HG02943 (cell line): ENCODE data around the gene ARRB1.
"Not testable (repeated sequence)": the region's sequence is repeated elsewhere in the genome, so short reads cannot be mapped to it uniquely, and the experiment has no call there.

Source experiments
- ATAC-seq: cut with Tn5 transposase; IDR thresholded peaks from one replicate; pipeline ENCODE4 v1.9.1; 2021; ENCODE audit warnings: mild to moderate bottlenecking, low read depth, moderate library complexity; ENCODE audit not compliant: unreplicated experiment

The ARRB1 gene

DNA sequence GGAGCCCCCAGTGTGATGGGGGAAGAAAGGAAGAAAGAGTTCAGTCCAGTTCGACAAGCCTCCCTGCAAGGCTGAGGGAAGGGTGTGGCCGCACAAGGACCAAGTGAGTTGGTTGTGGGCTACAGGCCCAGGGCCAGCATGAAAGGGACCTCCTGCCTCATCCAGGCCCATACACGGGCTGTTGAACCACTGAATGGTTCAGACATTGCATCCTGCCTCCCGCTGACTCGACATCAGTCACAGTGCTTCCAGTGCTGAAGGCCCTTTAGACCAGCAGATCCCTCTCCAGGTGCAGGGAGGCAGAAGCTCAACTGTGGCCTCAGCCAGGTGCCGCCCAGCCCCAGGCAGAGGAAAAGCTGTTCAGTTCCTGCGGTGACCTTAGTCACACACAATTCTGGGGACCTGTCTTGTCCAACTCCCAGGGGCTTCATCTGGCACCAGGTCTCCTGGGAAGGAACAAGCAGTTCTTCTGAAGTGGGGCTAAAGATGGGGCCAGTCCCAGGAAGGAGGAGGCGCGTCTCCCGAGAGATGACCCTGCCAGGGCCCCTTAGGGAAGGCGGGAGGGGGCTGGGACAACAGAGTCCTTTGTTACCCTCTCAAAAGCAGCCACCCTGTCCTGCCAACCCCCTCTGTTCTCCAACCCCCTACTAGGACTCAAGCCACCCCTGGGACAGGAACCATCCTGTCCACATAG is 6.6 kb downstream of the ARRB1 start:
- ATAC-seq, result no peak

DNA sequence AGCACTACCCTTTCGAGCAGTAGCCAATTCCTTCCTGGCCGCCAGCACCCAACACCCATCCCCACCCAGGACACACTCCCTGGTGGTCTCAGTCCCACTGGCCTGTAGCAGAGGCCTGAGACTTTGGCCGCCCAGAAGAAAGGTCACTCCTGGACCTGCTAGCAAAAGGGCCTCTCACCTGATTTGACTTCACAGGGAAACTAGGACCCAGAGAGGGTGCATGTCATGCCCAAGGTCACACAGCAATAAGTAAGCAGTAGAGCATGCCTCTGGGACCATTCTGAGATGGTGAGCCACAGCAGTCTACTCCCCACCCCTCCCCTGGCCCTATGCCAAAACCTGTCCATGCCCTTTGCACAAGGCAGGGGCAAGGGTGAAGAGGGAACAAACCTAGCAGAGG is 7.3 kb downstream of the ARRB1 start:
- no peak for ATAC-seq

DNA sequence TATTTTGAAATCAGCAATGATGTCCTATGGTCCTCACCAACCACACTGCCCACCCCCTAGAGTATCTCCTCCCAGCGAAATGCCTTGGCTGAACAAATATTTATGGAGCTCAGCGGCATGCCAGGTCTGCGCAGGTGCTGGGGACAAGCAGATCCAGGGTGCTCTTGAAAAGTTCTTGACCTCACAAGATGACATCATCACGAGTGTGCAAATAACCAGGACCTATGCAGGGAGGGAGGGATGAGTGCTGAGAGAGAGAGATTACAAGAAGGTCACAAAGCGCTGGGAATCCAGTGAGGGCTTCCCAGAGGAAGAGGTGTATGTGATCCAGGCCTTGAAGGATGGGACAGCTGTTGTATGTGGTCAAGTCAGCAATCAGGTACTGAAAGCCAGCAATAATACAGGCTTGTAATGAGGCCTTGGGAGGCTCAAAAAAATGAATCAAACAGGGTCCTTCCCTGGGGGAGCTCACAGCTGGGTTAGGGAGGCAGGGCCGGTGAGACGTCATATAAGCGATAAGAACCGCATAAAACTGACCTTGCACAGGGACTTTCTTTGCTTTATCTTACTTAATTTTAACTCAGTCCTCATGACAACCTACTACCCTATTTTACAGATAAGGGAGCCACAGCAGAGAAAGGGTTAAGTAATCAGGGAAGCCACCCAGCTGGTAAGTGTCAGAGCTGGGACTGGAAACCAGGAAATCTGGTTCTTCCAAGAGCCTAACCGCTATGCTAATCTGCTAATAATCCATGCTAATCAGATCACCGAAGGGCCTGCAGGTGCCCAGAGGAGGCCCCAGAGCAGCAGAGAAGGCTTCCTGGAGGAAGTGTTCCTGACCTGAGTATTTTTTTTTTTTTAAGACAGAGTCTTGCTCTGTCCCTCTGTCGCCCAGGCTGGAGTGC is 8.2 kb downstream of the ARRB1 start:
- no peak for ATAC-seq

DNA sequence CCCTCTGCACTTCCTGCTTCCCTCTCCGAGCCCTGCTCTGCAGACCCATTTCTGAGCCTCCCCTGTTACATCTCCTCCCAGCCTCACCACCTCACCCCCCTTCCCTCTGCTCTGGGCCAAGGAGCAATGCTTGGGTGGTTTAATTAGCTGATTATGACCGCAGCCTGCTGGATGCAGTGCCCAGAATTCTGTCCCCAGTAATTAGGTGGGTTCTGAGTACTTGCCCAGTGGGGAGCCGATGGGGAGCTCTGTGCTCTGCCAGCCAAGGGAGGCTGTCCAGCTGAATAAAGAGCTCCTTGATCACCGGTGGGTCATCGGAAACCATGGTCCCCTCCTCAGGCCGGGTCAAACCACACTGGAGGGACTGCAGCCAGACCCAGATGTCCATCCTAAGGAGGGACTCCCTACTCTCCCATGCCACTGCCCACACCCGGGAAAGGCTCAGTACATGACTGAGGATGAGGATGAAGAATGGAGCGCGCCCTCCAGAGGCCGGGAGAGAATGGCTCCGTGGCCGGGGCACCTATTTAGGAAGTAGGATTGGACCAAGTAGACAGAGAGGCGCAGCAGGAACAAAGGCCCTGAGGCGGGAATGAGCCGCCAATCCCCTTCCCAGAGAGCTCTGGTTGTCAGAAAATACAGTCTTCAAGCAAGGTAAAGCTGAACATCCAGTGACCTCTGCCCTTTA is 9.1 kb downstream of the ARRB1 start:
- no peak for ATAC-seq

DNA sequence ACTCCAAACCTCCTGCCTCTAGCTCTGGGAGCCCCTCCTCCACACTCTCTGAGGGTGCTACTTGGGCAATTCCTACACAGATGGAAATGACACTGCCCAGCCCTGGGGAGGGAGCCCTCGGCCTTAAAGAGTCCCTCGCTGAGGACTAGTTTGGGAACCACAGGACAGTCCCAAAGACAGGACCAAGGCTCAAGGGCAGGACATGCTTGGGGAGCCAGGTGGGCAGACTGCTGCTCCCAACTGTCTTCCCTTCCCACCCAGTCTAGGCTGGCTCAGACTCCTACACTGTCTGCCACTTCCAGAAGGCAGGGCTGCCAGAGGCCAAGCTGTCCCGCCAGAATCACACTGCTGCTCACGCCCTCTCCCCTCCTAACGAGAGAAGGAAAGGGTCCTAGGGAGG is 9.8 kb downstream of the ARRB1 start:
- no peak for ATAC-seq

DNA sequence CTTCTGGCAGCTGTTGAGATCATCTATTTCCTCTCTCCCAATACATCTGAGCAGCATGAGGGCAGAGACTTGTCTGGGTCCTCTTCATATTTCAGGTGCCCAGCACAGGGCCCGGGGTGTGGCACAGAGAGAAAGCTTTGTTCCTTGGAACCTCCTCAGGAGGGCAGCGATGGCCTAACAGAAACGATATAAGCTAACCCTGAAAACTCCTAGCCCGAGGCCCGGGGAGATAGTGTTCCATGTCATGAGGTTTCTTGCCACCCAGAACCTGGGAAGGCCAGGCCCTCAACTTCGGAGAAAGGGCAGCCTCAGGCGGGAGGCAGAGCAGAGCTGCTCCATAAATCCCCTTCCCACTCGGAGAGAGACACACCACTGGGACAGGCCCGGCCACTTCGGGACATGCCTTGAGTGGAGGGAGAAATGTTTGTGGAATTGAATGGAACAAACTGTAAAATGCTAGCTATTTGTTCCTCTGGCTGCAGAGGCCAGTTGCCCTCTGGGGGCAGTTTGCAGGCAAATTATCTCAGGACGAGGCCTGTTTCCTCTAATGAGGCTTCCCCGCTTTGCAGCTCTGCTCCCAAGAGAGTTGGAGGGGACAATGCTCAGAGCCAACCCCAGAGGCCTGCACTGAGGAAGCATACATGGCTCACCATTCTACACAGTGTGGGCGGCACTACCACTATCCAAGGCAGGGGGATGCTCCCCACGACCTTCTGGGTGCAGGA is 11.6 kb downstream of the ARRB1 start:
- ATAC-seq, result no peak

DNA sequence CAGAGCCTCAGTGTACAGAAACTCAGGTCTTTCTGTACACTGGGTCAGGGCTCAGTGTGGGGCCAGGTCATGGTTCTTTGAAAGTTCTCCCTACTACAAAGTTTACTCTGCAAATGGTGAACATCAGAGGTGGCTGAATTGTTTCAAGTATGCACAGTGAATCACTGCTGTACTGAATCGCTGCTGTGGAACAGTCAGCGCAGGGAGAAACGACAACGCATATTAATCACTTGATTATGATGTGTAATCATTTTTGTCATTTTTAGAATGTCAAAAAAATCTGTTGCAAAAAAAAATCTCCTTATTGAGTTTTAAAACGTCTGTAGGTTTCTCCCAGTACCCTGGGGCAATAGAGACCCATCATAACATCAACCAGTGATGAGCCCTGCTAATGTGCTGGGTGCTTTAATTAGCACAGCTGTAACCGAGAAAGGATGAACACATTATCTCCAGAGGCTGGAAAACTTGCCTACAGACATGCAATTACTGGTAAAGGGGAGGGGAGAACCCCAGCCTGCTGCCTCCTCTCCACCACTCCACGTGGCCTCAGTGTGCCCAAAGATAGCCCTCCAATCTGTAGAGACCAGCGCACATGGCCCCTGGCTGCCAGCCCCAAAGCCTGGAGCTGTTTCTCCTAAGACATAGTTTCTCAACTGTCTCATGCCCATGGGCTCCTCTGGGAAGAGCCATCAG is 12.8 kb downstream of the ARRB1 start:
- no peak for ATAC-seq

DNA sequence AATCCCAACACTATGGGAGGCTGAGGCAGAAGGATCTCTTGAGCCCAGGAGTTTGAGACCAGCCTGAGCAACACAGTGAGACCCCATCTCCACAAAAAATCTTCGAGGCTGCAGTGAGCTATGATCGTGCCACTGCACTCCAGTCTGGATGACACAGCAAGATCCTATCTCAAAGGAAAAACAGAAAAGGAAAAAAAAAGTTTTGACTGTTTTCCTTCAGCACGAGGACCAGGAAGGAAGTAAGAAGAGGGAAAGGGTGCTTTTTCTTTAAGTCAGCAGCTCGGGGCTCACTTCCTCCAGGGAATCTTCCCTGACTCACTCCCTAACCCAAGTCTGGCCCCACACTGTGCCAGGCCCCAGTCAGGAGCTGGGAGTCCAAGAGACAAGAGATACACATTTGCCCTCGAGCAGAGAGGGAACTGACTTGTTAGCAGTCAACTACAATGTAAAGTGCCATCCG is 14.2 kb downstream of the ARRB1 start:
- ATAC-seq, result no peak

DNA sequence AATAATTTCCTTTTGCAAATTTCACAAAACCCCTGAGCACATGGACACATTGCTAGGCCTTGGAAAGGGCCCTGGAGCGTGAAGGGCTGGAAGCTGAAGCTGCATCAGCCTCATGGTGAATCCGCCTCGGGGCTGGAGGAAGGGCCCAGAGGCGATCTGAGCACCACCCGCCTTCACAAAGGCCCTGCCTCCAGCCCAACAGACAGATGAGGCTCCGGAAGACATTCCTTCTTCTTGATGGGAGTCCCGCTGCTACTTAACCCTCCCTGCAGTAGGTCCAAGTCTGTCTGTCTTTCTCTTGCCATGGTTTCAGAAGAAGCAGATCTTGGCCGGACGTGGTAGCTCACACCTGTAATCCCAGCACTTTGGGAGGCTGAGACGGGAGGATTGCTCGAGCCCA is 16.5 kb downstream of the ARRB1 start:
- ATAC-seq, result no peak

DNA sequence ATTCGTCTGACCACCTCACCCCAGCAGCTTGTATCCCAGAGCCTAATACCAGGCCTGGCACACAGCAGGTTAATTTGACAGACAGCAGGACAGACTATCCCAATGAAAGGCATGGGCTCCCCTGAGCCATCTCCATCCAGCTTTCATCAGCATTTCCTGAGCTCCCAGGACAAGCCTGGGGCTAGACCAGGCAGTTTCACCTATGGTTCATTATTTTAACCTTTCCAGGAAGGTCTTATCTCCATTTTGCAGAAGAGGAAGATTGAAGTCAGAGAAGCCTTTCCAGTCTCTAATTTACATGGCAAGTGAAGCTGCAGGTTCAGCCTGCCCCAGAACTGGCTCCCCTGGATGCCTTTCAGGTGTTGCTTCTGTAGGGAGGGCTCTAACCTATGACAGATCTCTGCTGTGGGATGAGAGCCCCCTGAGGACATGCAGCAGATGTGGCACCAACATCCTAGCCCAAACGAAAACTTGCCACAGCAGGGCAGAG is 17.0 kb downstream of the ARRB1 start:
- ATAC-seq, result no peak

DNA sequence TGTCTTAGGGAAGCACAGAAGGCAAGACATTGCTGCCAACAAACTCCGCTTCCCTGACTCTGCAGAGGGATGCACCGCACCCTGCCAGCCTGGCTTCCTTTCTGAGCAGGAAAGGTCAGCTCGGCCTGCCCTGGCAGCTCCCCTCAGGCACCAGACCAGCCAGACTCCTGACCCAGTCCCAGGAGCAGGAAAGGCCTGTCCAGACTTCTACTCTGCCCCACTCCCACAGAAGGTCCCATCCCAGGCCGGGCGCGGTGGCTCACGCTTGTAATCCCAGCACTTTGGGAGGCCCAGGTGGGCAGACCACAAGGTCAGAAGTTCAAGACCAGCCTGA is 17.7 kb downstream of the ARRB1 start:
- no peak for ATAC-seq

DNA sequence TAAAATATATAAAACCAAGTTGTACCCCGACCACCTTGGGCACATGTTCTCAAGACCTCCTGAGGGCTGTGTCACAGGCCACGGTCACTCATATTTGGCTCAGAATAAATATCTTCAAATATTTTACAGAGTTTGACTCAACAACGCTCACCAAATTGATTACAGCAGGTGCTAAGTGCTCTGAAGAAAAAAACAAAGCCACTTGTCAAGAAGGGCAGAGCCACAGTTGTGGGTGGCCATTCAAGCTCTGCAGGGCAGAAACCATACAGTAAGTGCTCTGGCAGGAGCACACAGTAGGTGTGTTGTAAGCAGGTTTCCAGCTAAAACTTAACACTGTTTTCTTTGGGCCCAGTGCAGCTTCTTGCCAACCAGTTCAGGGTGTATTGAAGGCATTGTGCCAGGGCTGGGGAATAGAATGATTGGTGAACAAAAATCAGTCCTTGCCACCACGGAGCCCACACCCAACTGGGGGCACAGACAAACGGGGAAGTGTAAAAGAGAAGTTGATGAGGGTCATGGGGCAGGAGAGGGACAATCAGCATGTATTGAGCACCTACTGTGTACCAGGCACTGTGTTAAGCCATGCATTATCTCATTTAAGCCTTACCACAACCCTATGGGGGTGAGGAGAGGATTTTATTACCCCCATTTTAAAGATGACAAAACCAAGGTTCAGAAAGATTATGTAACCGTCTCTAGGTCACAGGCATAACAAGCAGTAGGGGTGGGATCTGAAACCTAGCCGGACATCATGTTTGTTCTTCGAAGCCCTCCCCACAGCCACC is 18.2 kb downstream of the ARRB1 start:
- no peak for ATAC-seq

DNA sequence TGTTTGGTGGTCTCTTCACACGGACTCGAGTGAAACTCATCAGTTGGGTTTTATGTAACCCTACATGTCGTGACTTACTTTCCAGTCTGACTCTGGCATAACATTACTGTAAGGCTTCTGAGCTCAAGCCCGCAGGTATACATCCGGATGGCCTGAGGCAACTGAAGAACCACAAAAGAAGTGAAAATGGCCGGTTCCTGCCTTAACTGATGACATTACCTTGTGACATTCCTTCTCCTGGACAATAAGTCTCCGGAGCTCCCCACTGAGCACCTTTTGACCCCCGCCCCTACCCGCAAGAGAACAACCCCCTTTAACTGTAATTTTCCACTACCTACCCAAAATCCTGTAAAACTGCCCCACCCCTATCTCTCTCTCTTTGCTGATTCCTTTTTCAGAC is 19.7 kb downstream of the ARRB1 start:
- not testable (repeated sequence) for ATAC-seq

DNA sequence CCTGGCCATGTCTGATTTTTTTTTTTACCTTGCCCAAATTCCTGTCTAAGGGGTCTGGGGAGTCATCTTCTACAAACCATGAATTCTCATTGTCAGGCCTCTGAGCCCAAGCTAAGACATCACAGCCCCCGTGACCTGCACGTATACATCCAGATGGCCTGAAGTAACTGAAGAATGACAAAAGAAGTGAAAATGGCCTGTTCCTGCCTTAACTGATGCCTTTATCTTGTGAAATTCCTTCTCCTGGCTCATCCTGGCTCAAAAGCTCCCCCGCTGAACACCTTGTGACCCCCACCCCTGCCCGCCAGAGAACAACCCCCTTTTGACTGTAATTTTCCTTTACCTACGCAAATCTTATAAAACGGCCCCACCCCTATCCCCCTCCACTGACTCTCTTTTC is 20.2 kb downstream of the ARRB1 start:
- not testable (repeated sequence) for ATAC-seq

DNA sequence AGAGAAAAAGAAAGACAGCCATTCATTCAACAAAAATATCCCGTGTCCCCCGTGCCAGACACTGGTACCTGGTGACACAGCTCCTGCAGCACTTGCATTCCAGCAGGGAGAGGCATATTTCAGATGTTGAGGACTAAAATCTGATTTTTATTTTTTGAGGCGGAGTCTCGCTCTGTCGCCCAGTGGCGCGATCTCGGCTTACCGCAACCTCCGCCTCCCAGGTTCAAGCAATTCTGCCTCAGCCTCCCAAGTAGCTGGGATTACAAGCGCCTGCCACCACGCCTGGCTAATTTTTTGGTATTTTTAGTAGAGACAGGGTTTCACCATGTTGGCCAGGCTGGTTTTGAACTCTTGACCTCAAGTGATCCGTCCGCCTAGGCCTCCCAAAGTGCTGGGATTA is 20.6 kb downstream of the ARRB1 start:
- ATAC-seq, result not testable (repeated sequence)

DNA sequence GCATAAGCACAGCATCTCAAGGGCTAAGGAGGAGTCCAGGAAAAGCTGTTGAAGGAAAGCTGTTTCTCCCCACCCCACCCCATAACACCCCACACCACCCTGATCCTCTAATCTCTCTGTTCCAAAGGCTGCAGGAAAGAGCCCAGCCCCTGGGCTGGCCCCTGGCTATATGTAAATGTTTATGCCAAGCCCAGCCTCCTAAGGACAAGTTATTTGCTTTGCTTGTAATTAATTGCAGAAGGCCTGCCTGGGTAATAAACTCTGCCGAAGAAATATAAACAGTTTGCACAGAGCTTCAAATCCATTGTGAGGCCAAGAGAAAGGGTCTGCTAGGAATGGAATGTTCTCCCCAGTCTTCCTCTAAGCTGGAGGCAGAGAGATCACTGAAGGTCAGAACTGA is 21.2 kb downstream of the ARRB1 start:
- ATAC-seq, result no peak

DNA sequence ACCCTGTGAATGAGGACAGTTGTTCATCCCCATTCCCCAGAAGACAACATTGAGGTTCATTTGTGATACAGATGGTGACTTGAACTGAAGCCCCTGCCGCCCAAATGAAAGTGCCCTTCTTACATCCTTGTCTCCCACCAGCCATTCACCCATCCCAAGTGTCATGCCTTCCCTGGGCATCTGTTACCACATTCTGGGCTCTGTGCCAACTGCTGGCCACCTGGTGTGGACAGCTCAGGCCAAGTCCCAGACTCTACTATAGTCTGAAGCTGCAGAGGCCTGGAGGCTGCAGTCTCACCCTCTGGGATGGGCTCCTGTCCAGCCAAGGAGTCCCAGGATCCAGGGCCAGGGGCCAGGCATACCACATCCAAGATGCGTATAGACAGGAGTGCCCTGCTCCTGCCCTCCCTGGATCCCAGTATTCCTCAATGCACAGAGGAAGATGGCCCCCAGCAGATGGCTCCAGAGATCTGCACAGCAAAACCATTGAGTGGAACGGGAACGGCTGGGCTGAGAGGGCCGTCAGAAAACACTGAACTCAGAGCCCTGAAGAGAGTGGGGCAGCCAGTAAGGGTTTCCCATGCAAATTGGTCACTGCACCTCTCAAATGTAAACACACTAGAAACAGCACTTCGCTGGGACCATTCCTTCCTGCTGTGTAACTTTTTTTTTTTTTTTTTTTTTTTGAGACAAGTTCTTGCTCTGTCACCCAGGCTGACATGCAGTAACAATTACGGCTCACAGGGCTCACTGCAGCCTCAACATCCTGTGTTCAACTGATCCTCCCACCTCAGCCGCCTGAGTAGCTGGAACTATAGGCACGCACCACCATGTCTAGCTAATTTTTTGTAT is 22.8 kb downstream of the ARRB1 start:
- no peak for ATAC-seq

DNA sequence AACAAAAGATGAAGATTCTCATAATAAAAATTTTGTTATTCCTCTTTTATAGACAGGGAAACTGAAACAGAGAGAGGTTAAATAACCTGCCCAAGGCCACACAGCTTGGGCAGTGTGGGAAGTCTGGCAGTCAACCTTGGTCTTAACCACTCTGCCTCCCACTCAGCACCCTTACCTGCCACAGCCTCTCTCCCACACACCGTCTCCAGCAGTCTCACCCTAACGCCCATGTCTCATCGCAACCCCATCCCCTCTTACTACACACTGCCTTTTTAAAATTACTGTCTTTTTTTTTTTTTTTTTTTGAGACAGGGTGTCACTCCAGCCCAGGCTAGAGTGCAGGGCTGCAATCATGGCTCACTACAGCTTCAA is 25.0 kb downstream of the ARRB1 start:
- ATAC-seq, result no peak
